Measurements from ENCODE around the gene TMEM107.

Gene TMEM107

GRCh38 chr17:8153525-8153956, 22.6 kb downstream of the TMEM107 start:
- peak overlapping the region; percentile 61 for H3K27ac ChIP-seq (replicated peaks)
- H3K4me3 ChIP-seq (replicated peaks; ENCODE audit: insufficient read depth, low read length): no peak overlapping the region
- no peak for TF ChIP-seq SPI1 (IDR thresholded peaks at IDR 0.05; ENCODE audit: borderline replicate concordance, low read depth)
- no peak for TF ChIP-seq POLR2AphosphoS5 (IDR thresholded peaks at IDR 0.05; ENCODE audit: low read depth)
- no peak for TF ChIP-seq GABPA (IDR thresholded peaks at IDR 0.05; ENCODE audit: low read depth)
- H3K27me3 ChIP-seq (ENCODE audit: insufficient read depth, poor library complexity, severe bottlenecking): no peaks in the 10 kb centered on the region
- no peak for DNase-seq (ENCODE audit: low read depth in 1 of 2, low spot score in 1 of 2)

- Histone ChIP-seq H3K27ac (replicated peaks) (no peak overlapping the region), H3K27me3 (ENCODE audit: insufficient read depth, poor library complexity, severe bottlenecking) (no peaks in the 10 kb centered on the region), H3K4me3 (replicated peaks; ENCODE audit: insufficient read depth, low read length) (no peak overlapping the region)
- TF ChIP-seq REST (IDR thresholded peaks at IDR 0.05; ENCODE audit: insufficient replicate concordance, low read depth) (no peak), POLR2AphosphoS5 (IDR thresholded peaks at IDR 0.05; ENCODE audit: low read depth) (no peak), GABPA (IDR thresholded peaks at IDR 0.05; ENCODE audit: low read depth) (no peak), SPI1 (IDR thresholded peaks at IDR 0.05; ENCODE audit: borderline replicate concordance, low read depth) (no peak), CTCF (IDR thresholded peaks at IDR 0.05; ENCODE audit: insufficient read depth, low read length) (no peak)
- DNase-seq (ENCODE audit: low read depth in 1 of 2, low spot score in 1 of 2): no peak
These were observed 23.1 kb downstream of the TMEM107 start for GRCh38 chr17:8153031-8153451.

- peak; percentile 82 to 88 for DNase-seq (ENCODE audit: low read depth in 1 of 2, low spot score in 1 of 2)
- peak within 1 kb of the TSS; percentile 49 for H3K4me3 ChIP-seq (replicated peaks; ENCODE audit: insufficient read depth, low read length)
- H3K27me3 ChIP-seq (ENCODE audit: insufficient read depth, poor library complexity, severe bottlenecking): no peaks in the 10 kb centered on the region
- peak within 1 kb of the TSS; percentile 56 for H3K27ac ChIP-seq (replicated peaks)
- TF ChIP-seq CTCF (IDR thresholded peaks at IDR 0.05; ENCODE audit: insufficient read depth, low read length) (no peak), POLR2AphosphoS5 (IDR thresholded peaks at IDR 0.05; ENCODE audit: low read depth) (no peak)
These were observed 23.9 kb downstream of the TMEM107 start, which contains the start of gene PER1 for GRCh38 chr17:8152112-8152775. TSS of gene PER1 (minus strand) at chr17:8152404. CDS start at chr17:8150706, 1,698 bp downstream.

- Histone ChIP-seq H3K27me3 (ENCODE audit: insufficient read depth, poor library complexity, severe bottlenecking) (no peaks in the 10 kb centered on the region), H3K4me3 (replicated peaks; ENCODE audit: insufficient read depth, low read length) (peak overlapping the region; percentile 49), H3K27ac (replicated peaks) (peak overlapping the region; percentile 56)
- peak in 1 of 2 experiments; percentile 45 for DNase-seq (ENCODE audit: low read depth in 1 of 2, low spot score in 1 of 2)
- TF ChIP-seq GABPA (IDR thresholded peaks at IDR 0.05; ENCODE audit: low read depth): no peak
- no peak for TF ChIP-seq REST (IDR thresholded peaks at IDR 0.05; ENCODE audit: insufficient replicate concordance, low read depth)
- TF ChIP-seq CTCF (IDR thresholded peaks at IDR 0.05; ENCODE audit: insufficient read depth, low read length): no peak
- no peak for TF ChIP-seq POLR2AphosphoS5 (IDR thresholded peaks at IDR 0.05; ENCODE audit: low read depth)
- TF ChIP-seq SPI1 (IDR thresholded peaks at IDR 0.05; ENCODE audit: borderline replicate concordance, low read depth): no peak
These were observed 24.5 kb downstream of the TMEM107 start for GRCh38 chr17:8151641-8152111.

Data from HL-60 (cell line).